VCaP (cell line): ENCODE measurements around the gene FABP2.

Source experiments
- H3K27ac ChIP-seq: fragments of 450-650 bp; 2 replicates; pipeline ENCODE4 v1.5.1; 2017
- TF ChIP-seq, protein P1 (sequence below): fragments of 450-650 bp; conservative IDR thresholded peaks from 2 replicates; pipeline ENCODE4 v1.5.1; 2017; ENCODE audit warnings: mild to moderate bottlenecking, moderate library complexity

Gene FABP2

DNA sequence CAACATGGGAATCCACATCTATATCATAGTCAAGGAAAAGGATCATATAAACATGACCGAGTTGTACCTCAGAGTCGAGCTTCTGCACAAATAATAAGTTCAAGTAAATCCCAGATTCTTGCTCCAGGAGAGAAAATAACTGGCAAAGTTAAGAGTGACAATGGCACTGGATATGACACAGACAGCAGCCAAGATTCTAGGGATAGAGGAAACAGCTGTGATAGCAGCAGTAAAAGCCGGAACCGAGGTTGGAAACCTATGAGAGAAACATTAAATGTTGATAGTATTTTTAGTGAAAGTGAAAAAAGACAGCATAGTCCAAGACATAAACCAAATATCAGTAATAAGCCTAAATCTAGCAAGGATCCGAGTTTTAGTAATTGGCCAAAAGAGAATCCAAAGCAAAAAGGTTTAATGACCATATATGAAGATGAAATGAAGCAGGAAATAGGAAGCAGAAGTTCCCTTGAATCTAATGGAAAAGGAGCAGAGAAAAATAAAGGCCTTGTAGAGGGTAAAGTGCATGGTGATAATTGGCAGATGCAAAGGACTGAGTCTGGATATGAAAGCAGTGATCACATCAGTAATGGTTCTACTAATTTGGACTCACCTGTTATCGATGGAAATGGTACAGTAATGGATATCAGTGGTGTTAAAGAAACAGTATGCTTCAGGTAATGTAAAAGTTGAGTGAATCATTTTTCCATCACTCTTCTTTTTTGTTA lies 50.4 kb downstream of the FABP2 start:
- H3K27ac ChIP-seq = no peak overlapping the region

DNA sequence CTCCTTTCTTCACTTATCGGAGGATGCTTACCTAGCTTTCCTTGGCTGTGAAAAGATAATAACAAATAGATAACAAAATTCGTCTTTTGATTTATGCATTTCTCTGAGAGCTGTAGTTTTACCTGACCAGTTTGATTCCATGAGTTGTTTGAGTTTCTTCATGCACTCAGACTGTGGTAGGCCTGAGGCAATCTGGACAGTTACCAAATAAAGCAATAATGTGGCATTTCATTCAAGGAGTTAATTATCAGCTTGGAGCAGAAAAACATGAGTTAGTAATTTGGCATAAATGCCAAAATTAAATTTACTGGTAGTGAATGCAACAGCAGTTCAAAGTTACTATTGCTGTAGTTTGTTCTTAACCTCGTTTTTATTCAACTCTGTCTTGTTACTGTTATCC lies 53.5 kb downstream of the FABP2 start:
- H3K27ac ChIP-seq = no peak overlapping the region
- TF ChIP-seq, protein P1, sequence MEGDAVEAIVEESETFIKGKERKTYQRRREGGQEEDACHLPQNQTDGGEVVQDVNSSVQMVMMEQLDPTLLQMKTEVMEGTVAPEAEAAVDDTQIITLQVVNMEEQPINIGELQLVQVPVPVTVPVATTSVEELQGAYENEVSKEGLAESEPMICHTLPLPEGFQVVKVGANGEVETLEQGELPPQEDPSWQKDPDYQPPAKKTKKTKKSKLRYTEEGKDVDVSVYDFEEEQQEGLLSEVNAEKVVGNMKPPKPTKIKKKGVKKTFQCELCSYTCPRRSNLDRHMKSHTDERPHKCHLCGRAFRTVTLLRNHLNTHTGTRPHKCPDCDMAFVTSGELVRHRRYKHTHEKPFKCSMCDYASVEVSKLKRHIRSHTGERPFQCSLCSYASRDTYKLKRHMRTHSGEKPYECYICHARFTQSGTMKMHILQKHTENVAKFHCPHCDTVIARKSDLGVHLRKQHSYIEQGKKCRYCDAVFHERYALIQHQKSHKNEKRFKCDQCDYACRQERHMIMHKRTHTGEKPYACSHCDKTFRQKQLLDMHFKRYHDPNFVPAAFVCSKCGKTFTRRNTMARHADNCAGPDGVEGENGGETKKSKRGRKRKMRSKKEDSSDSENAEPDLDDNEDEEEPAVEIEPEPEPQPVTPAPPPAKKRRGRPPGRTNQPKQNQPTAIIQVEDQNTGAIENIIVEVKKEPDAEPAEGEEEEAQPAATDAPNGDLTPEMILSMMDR = no peak

More for the DNA sequence above, 50.4 kb downstream of the FABP2 start:
- TF ChIP-seq, protein P1 = no peak
